HFF-Myc (cell line): Measurements from ENCODE around the gene FCF1.

Source experiments
- DNase-seq: peaks from one replicate; pipeline ENCODE4 v3.0.0-alpha.2; 2011; ENCODE audit warnings: low read depth; ENCODE audit errors: extremely low read depth
- H3K4me3 ChIP-seq: replicated peaks from 2 replicates; pipeline ENCODE4 v1.5.1; 2011; ENCODE audit warnings: low read depth, mild to moderate bottlenecking, control low read depth, low read length
- CTCF ChIP-seq: IDR thresholded peaks from 2 replicates; pipeline ENCODE4 v1.5.1; 2012; ENCODE audit warnings: mild to moderate bottlenecking, low read depth, low read length, control low read depth; ENCODE audit errors: missing control alignments

Gene FCF1

GRCh38 chr14:74710480-74710879 is 2.5 kb upstream of the FCF1 start:
- no peak for DNase-seq
- H3K4me3 ChIP-seq, result no peak overlapping the region
- no peak for TF ChIP-seq CTCF

GRCh38 chr14:74711651-74712050 is 1.3 kb upstream of the FCF1 start:
- DNase-seq, result no peak
- peak overlapping the region; percentile 96 for H3K4me3 ChIP-seq
- TF ChIP-seq CTCF, result no peak

- no peak for DNase-seq
- H3K4me3 ChIP-seq, result peak overlapping the region; percentile 96
- no peak for TF ChIP-seq CTCF
Measured at GRCh38 chr14:74713395-74713735, 421 bp downstream of the FCF1 start.

GRCh38 chr14:74720526-74720925 is 7.6 kb downstream of the FCF1 start:
- TF ChIP-seq CTCF, result no peak
- DNase-seq, result no peak

GRCh38 chr14:74723134-74723533 is 10.2 kb downstream of the FCF1 start:
- no peak overlapping the region for H3K4me3 ChIP-seq
- TF ChIP-seq CTCF, result no peak
- no peak for DNase-seq

More at GRCh38 chr14:74720526-74720925, 7.6 kb downstream of the FCF1 start:
- H3K4me3 ChIP-seq, result no peak overlapping the region

- DNase-seq, result no peak
- no peak overlapping the region for H3K4me3 ChIP-seq
- TF ChIP-seq CTCF, result no peak
Measured at GRCh38 chr14:74732387-74732786, 19.4 kb downstream of the FCF1 start.

- TF ChIP-seq CTCF, result no peak
- no peak overlapping the region for H3K4me3 ChIP-seq
- DNase-seq, result no peak
Measured at GRCh38 chr14:74733221-74733620, 20.3 kb downstream of the FCF1 start.
